SK-N-SH (cell line): ENCODE results near the gene USP12. TPM values are rescaled to one million over a fixed set of nuclear protein-coding genes. Genes with fewer than 3 reads are reported as not detected.

Experiments
- CTCF ChIA-PET: fragments of 300-600, 350-600 bp; formaldehyde crosslinking; extraction: SDS; loops from one replicate; lab custom pipeline; 2021; lab: Yijun Ruan, JAX
- POLR2A ChIA-PET: fragments of 350-600 bp; sonication (Branson Sonifier 250); formaldehyde crosslinking; extraction: SDS; loops from one replicate; lab custom pipeline; 2020; ENCODE audit warnings: antibody characterized with exemption, inconsistent platforms; lab: Yijun Ruan, JAX
- DNase-seq: peaks from one replicate; pipeline ENCODE4 v3.0.0; 2012
- H2AFZ ChIP-seq: fragments of 200-600 bp; sonication (generic); 2 replicates; pipeline ENCODE4 v1.8.1; 2016; ENCODE audit warnings: antibody characterized with exemption, mild to moderate bottlenecking, low read depth
- H3F3A ChIP-seq: fragments of 200-600 bp; sonication (generic); replicated peaks from 2 replicates; pipeline ENCODE3; 2016; ENCODE audit warnings: antibody characterized with exemption, mild to moderate bottlenecking; ENCODE audit not compliant: insufficient read depth
- H3K27ac ChIP-seq, 2 experiments: fragments of 200-500 bp in 1 of 2; fragments of 200-600 bp in 1 of 2; sonication (Bioruptor generic) in 1 of 2; sonication (generic), shearing (Covaris generic) in 1 of 2; 2 replicates each; pipeline versions ENCODE4 v1.5.1 to v1.6.1; 2014 to 2016; ENCODE audit warnings: low read depth in 2 of 2, inconsistent platforms in 1 of 2, low read length in 1 of 2, mild to moderate bottlenecking in 1 of 2, mixed read lengths in 1 of 2
- H3K27me3 ChIP-seq: fragments of 200-600 bp; sonication (generic), shearing (Covaris generic); 2 replicates; pipeline ENCODE4 v1.6.1; 2016; ENCODE audit warnings: mixed run types; ENCODE audit not compliant: insufficient read depth
- H3K36me3 ChIP-seq, 2 experiments: fragments of 200-500 bp in 1 of 2; fragments of 200-600 bp in 1 of 2; sonication (Bioruptor generic) in 1 of 2; sonication (generic) in 1 of 2; replicated peaks in 1 of 2; 2 replicates each; pipeline versions ENCODE3 to v1.5.1; 2014 to 2016; ENCODE audit warnings: low read length in 1 of 2, mild to moderate bottlenecking in 1 of 2; ENCODE audit not compliant: insufficient read depth in 2 of 2, control insufficient read depth in 1 of 2
- H3K4me1 ChIP-seq, 2 experiments: fragments of 200-500 bp in 1 of 2; fragments of 200-600 bp in 1 of 2; sonication (Bioruptor generic) in 1 of 2; sonication (generic), shearing (Covaris generic) in 1 of 2; 2 replicates each; pipeline versions ENCODE4 v1.5.1 to v1.6.1; 2014 to 2016; ENCODE audit warnings: low read depth in 1 of 2, low read length in 1 of 2, mixed run types in 1 of 2; ENCODE audit not compliant: insufficient read depth in 2 of 2, control insufficient read depth in 1 of 2
- H3K4me2 ChIP-seq: fragments of 200-600 bp; sonication (generic), shearing (Covaris generic); 2 replicates; pipeline ENCODE4 v1.6.1; 2017; ENCODE audit warnings: mixed run types
- H3K4me3 ChIP-seq, 2 experiments: fragments of 200-500 bp in 1 of 2; fragments of 200-600 bp in 1 of 2; sonication (Bioruptor generic) in 1 of 2; sonication (generic), shearing (Covaris generic) in 1 of 2; 2 replicates each; pipeline versions ENCODE4 v1.5.1 to v1.8.1; 2014 to 2016; ENCODE audit warnings: low read depth in 2 of 2, inconsistent platforms in 1 of 2, low read length in 1 of 2, mild to moderate bottlenecking in 1 of 2, mixed read lengths in 1 of 2, moderate library complexity in 1 of 2
- H3K79me2 ChIP-seq: fragments of 200-600 bp; sonication (generic); 2 replicates; pipeline ENCODE4 v1.8.1; 2017; ENCODE audit warnings: mild to moderate bottlenecking; ENCODE audit not compliant: insufficient read depth
- H3K9ac ChIP-seq: fragments of 200-600 bp; sonication (generic); 2 replicates; pipeline ENCODE4 v1.6.1; 2017; ENCODE audit warnings: mixed run types
- H3K9me2 ChIP-seq: fragments of 200-600 bp; sonication (generic); 2 replicates; pipeline ENCODE4 v1.6.1; 2017; ENCODE audit warnings: mixed run types
- H3K9me3 ChIP-seq: fragments of 200-600 bp; sonication (generic); 2 replicates; pipeline ENCODE4 v1.6.1; 2017; ENCODE audit warnings: mixed run types, mild to moderate bottlenecking, moderate library complexity
- H4K20me1 ChIP-seq: fragments of 200-600 bp; sonication (generic); 2 replicates; pipeline ENCODE4 v1.6.1; 2017; ENCODE audit warnings: mild to moderate bottlenecking, mixed run types; ENCODE audit not compliant: insufficient read depth
- CHD2 ChIP-seq: fragments of 150-350 bp; IDR thresholded peaks from 2 replicates; pipeline ENCODE4 v1.6.1; 2018; ENCODE audit warnings: low read length; ENCODE audit not compliant: partially characterized antibody
- ELF1 ChIP-seq: IDR thresholded peaks from 2 replicates; pipeline ENCODE4 v1.4.0; 2012
- EP300 ChIP-seq, 2 experiments: IDR thresholded peaks; 2 replicates each; pipeline versions ENCODE4 v1.4.0 to v1.6.1; 2012; ENCODE audit warnings: borderline replicate concordance in 1 of 2, low read depth in 1 of 2, low read length in 1 of 2
- EZH2phosphoT487 ChIP-seq: fragments of 200-600 bp; sonication (generic); IDR thresholded peaks from 2 replicates; pipeline ENCODE4 v1.6.1; 2017; ENCODE audit warnings: low read depth, mixed run types, mild to moderate bottlenecking, antibody characterized with exemption, moderate library complexity, borderline replicate concordance
- FOXM1 ChIP-seq: IDR thresholded peaks from 2 replicates; pipeline ENCODE4 v1.4.0; 2012; ENCODE audit warnings: low read depth, mild to moderate bottlenecking
- JUND ChIP-seq: IDR thresholded peaks from 2 replicates; pipeline ENCODE4 v1.4.0; 2012
- MEF2A ChIP-seq: IDR thresholded peaks from 2 replicates; pipeline ENCODE4 v1.4.0; 2012; ENCODE audit warnings: low read depth, borderline replicate concordance
- MXI1 ChIP-seq: IDR thresholded peaks from 2 replicates; pipeline ENCODE4 v1.6.1; 2012; ENCODE audit warnings: mild to moderate bottlenecking, low read depth, low read length, improper control_type of control experiment
- NFIC ChIP-seq: IDR thresholded peaks from 2 replicates; pipeline ENCODE4 v1.4.0; 2012; ENCODE audit warnings: borderline replicate concordance
- NRF1 ChIP-seq: IDR thresholded peaks from 2 replicates; pipeline ENCODE4 v1.6.1; 2012; ENCODE audit warnings: low read depth, mild to moderate bottlenecking, low read length
- POLR2AphosphoS5 ChIP-seq: IDR thresholded peaks from 2 replicates; pipeline ENCODE4 v1.6.1; 2012; ENCODE audit warnings: low read depth, low read length
- RAD21 ChIP-seq: IDR thresholded peaks from 2 replicates; pipeline ENCODE4 v1.6.1; 2012; ENCODE audit warnings: mild to moderate bottlenecking, low read length
- RXRA ChIP-seq: IDR thresholded peaks from 2 replicates; pipeline ENCODE4 v1.4.0; 2012; ENCODE audit warnings: low read depth, mild to moderate bottlenecking, borderline replicate concordance
- SIN3A ChIP-seq: IDR thresholded peaks from 2 replicates; pipeline ENCODE4 v1.6.1; 2012; ENCODE audit warnings: low read depth, mild to moderate bottlenecking, low read length, moderate library complexity, borderline replicate concordance
- TAF1 ChIP-seq: IDR thresholded peaks from 2 replicates; pipeline ENCODE4 v1.6.1; 2012; ENCODE audit warnings: low read depth, mild to moderate bottlenecking, low read length, moderate library complexity, borderline replicate concordance
- TCF12 ChIP-seq: IDR thresholded peaks from 2 replicates; pipeline ENCODE4 v1.4.0; 2012
- TEAD4 ChIP-seq: IDR thresholded peaks from 2 replicates; pipeline ENCODE4 v1.4.0; 2012; ENCODE audit warnings: mild to moderate bottlenecking, borderline replicate concordance; ENCODE audit not compliant: insufficient read depth
- WGBS: methylation state at CpG from one replicate; pipeline ENCODE4 v1.1.6; 2017; ENCODE audit warnings: low lambda C conversion rate; 5-methylcytosine and 5-hydroxymethylcytosine counted together
- polyA plus RNA-seq, 3 experiments: library from polyadenylated mRNA; depleted of rRNA; stranded (reverse); fragments of >200 nt; gene quantifications; 2 replicates each; pipeline ENCODE4 v1.2.3, GENCODE V29; 2012
- TF ChIP-seq, protein P1 (sequence below): IDR thresholded peaks from 2 replicates; pipeline ENCODE4 v1.4.0; 2012; ENCODE audit warnings: low read depth, borderline replicate concordance
- TF ChIP-seq, protein P2 (sequence below): IDR thresholded peaks from 2 replicates; pipeline ENCODE4 v1.6.1; 2012; ENCODE audit warnings: mild to moderate bottlenecking, low read depth, low read length, moderate library complexity
- TF ChIP-seq, protein P3 (sequence below): fragments of 150-350 bp; IDR thresholded peaks from 2 replicates; pipeline ENCODE4 v1.6.1; 2017; ENCODE audit warnings: antibody characterized with exemption, low read length, low read depth, borderline replicate concordance
- TF ChIP-seq, protein P4 (sequence below): IDR thresholded peaks from 2 replicates; pipeline ENCODE4 v1.4.0; 2012; ENCODE audit warnings: low read depth, borderline replicate concordance
- TF ChIP-seq, protein P5 (sequence below): IDR thresholded peaks from 2 replicates; pipeline ENCODE4 v1.4.0; 2012; ENCODE audit warnings: low read depth

Gene USP12
- polyA plus RNA-seq, 1 of the 3 experiments (the other 2 are of a cell fraction), result 5.0 TPM

DNA sequence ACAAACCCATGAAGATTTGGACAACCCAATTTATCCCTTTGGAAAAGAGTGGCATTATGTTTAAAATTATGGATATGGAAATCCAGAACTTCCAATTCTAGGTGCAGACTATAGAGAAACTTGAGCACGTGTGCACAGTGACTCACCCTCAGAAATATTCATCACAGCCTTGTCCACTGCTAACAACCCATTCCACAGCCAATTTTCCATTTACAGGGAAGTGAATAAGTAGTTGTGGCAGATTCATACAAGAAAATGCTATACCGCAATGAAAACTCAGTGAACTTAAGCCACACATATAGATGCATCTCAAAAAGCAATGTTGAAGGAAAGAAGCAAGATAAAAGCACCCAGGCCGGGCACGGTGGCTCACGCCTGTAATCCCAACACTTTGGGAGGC is 133.3 kb downstream of the USP12 start (continued):
- TF ChIP-seq, protein P1, sequence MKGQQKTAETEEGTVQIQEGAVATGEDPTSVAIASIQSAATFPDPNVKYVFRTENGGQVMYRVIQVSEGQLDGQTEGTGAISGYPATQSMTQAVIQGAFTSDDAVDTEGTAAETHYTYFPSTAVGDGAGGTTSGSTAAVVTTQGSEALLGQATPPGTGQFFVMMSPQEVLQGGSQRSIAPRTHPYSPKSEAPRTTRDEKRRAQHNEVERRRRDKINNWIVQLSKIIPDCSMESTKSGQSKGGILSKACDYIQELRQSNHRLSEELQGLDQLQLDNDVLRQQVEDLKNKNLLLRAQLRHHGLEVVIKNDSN, result peak; percentile 62; the same call in 1 of the 2 replicates
- TF ChIP-seq JUND (peak; percentile 45; the same call in 1 of the 2 replicates), CHD2 (no peak), TEAD4 (no peak), MXI1 (no peak), NFIC (0 out of 2 replicates have a peak, but pooled peaks have one; percentile 28)
- TF ChIP-seq, all 33 proteins: peak for 7

DNA sequence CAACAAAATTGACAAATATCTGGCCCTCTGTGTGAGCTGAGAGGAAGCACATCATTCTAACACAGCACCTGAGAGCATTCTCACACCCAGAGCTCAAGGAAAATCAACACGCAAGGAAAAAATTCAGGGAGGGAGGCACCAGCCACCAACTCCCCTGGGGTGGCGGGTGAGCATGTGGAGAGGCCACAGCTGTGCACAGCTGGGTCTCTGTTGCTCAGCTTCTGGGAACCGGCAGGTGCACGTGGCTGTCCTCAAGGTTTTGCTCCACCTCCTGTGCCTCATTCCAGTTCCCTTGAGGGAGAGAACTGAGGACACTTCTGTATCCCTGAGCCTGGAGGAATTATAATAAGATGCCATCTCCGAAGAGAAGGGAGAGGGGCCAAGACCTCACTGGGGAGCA is 134.0 kb downstream of the USP12 start:
- H2AFZ ChIP-seq, result no peak overlapping the region
- no peaks in the 10 kb centered on the region for H3K27me3 ChIP-seq
- POLR2A ChIA-PET, result no interaction called here
- TF ChIP-seq NRF1, result no peak
- TF ChIP-seq, protein P1, result no peak
- TF ChIP-seq ELF1, result no peak
- no peak for TF ChIP-seq RXRA
- TF ChIP-seq EP300 (IDR thresholded peaks at IDR 0.05; ENCODE audit: borderline replicate concordance in 1 of 2, low read depth in 1 of 2, low read length in 1 of 2), result no peak
- TF ChIP-seq EZH2phosphoT487, result no peak
- TF ChIP-seq, protein P2, sequence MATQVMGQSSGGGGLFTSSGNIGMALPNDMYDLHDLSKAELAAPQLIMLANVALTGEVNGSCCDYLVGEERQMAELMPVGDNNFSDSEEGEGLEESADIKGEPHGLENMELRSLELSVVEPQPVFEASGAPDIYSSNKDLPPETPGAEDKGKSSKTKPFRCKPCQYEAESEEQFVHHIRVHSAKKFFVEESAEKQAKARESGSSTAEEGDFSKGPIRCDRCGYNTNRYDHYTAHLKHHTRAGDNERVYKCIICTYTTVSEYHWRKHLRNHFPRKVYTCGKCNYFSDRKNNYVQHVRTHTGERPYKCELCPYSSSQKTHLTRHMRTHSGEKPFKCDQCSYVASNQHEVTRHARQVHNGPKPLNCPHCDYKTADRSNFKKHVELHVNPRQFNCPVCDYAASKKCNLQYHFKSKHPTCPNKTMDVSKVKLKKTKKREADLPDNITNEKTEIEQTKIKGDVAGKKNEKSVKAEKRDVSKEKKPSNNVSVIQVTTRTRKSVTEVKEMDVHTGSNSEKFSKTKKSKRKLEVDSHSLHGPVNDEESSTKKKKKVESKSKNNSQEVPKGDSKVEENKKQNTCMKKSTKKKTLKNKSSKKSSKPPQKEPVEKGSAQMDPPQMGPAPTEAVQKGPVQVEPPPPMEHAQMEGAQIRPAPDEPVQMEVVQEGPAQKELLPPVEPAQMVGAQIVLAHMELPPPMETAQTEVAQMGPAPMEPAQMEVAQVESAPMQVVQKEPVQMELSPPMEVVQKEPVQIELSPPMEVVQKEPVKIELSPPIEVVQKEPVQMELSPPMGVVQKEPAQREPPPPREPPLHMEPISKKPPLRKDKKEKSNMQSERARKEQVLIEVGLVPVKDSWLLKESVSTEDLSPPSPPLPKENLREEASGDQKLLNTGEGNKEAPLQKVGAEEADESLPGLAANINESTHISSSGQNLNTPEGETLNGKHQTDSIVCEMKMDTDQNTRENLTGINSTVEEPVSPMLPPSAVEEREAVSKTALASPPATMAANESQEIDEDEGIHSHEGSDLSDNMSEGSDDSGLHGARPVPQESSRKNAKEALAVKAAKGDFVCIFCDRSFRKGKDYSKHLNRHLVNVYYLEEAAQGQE, result no peak
- TF ChIP-seq, protein P3, sequence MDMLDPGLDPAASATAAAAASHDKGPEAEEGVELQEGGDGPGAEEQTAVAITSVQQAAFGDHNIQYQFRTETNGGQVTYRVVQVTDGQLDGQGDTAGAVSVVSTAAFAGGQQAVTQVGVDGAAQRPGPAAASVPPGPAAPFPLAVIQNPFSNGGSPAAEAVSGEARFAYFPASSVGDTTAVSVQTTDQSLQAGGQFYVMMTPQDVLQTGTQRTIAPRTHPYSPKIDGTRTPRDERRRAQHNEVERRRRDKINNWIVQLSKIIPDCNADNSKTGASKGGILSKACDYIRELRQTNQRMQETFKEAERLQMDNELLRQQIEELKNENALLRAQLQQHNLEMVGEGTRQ, result no peak
- no peak for TF ChIP-seq FOXM1
- no peak for TF ChIP-seq SIN3A
- TF ChIP-seq CHD2, result no peak
- TF ChIP-seq, protein P4, sequence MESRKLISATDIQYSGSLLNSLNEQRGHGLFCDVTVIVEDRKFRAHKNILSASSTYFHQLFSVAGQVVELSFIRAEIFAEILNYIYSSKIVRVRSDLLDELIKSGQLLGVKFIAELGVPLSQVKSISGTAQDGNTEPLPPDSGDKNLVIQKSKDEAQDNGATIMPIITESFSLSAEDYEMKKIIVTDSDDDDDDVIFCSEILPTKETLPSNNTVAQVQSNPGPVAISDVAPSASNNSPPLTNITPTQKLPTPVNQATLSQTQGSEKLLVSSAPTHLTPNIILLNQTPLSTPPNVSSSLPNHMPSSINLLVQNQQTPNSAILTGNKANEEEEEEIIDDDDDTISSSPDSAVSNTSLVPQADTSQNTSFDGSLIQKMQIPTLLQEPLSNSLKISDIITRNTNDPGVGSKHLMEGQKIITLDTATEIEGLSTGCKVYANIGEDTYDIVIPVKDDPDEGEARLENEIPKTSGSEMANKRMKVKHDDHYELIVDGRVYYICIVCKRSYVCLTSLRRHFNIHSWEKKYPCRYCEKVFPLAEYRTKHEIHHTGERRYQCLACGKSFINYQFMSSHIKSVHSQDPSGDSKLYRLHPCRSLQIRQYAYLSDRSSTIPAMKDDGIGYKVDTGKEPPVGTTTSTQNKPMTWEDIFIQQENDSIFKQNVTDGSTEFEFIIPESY, result no peak
- TF ChIP-seq, protein P5, sequence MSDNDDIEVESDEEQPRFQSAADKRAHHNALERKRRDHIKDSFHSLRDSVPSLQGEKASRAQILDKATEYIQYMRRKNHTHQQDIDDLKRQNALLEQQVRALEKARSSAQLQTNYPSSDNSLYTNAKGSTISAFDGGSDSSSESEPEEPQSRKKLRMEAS, result no peak
- no peak for TF ChIP-seq TCF12
- no peak for TF ChIP-seq MEF2A
- TF ChIP-seq POLR2AphosphoS5, result no peak
- no peak for TF ChIP-seq TAF1
- no peak for TF ChIP-seq RAD21

More for the DNA sequence above, 134.0 kb downstream of the USP12 start:
- CTCF ChIA-PET, result no interaction called here
- Histone ChIP-seq H3K79me2 (no peaks in the 10 kb centered on the region), H3K9me2 (no peaks in the 10 kb centered on the region), H3F3A (peaks cover 7% of the 10 kb centered on the region), H3K4me2 (no peak overlapping the region), H4K20me1 (no peaks in the 10 kb centered on the region), H3K9ac (no peak overlapping the region), H3K4me3 (no peak overlapping the region), H3K36me3 (no peaks in the 10 kb centered on the region), H3K9me3 (no peaks in the 10 kb centered on the region), H3K27ac (no peak overlapping the region), H3K4me1 (peaks cover 0 to 13% of the 10 kb centered on the region in 2 experiments; a peak in 2 of 4 replicates)
- WGBS, result 94% methylated on average over 4 of the region's 5 CpGs
- DNase-seq, result no peak
